Measurements from ENCODE around the gene PRDM15. TPM values are rescaled to one million over a fixed set of nuclear protein-coding genes. Genes with fewer than 3 reads are reported as not detected.

The PRDM15 gene
- total RNA-seq, 6 experiments from 2014 or later = 3.4 to 4.9 (median 4.0) TPM

DNA sequence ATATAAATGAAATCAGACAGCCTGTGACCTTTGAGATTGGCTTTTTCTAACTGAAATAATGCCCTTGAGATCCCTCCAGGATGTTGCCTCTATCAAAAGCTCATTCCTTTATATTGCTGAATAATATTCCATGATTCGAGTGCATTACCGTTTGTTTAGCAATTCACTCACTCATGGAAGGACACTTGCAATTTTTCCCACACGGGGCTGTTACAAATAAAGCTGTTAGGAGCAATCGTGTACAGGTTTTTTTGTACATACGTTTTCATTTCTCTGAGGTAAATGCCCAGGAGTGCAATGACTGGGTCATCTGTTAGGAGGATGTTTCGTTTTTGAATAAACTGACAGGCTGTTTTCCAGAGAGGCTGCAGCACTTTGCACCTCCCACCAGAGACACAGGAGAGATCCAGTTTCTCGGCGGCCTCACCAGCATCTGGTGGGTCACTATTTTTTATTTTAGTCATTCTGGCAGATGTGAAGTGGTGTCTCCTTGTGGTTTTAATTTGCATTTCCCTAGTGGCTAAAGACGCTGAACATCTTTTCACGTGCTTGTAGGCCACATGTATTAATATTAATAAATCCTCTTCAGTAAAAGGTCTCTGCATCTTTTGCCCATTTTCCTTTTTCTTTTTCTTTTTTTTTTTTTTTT, 11.0 kb downstream of the PRDM15 start:
- TF ChIP-seq, protein P1, sequence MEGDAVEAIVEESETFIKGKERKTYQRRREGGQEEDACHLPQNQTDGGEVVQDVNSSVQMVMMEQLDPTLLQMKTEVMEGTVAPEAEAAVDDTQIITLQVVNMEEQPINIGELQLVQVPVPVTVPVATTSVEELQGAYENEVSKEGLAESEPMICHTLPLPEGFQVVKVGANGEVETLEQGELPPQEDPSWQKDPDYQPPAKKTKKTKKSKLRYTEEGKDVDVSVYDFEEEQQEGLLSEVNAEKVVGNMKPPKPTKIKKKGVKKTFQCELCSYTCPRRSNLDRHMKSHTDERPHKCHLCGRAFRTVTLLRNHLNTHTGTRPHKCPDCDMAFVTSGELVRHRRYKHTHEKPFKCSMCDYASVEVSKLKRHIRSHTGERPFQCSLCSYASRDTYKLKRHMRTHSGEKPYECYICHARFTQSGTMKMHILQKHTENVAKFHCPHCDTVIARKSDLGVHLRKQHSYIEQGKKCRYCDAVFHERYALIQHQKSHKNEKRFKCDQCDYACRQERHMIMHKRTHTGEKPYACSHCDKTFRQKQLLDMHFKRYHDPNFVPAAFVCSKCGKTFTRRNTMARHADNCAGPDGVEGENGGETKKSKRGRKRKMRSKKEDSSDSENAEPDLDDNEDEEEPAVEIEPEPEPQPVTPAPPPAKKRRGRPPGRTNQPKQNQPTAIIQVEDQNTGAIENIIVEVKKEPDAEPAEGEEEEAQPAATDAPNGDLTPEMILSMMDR (IDR thresholded peaks at IDR 0.05) = peak; percentile 29

DNA sequence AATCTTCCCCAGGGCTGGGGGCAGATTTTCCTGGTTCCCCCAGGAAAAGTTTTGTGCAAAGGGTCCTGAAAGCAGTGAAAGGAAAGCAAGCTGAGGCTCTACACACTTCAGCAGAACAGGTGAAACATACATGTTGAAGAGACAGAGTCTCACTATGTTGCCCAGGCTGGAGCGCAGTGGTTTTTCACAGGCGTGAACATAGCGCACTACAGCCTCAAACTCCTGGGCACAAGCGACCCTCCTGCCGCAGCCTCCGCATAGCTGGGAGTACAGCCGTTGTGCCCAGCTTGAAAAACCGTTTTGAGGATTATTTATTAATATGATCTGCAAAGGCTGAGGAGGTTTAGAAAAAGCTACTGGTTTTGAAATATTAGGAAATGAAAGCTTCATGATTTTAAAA, 11.8 kb downstream of the PRDM15 start:
- Mint-ChIP-seq H3K4me1 (ENCODE audit: low read depth) (peaks cover 30% of the 10 kb centered on the region), H3K27ac (no peak overlapping the region), H3K27me3 (ENCODE audit: insufficient read depth) (no peaks in the 10 kb centered on the region), H3K9me3 (no peaks in the 10 kb centered on the region), H3K4me3 (no peak overlapping the region), H3K36me3 (ENCODE audit: low read depth) (no peaks in the 10 kb centered on the region)
- DNase-seq = no peak
- TF ChIP-seq, protein P1 (IDR thresholded peaks at IDR 0.05) = no peak

More for the DNA sequence above, 11.0 kb downstream of the PRDM15 start:
- peaks cover 22% of the 10 kb centered on the region for H3K4me1 Mint-ChIP-seq (ENCODE audit: low read depth)
- H3K9me3 Mint-ChIP-seq = no peaks in the 10 kb centered on the region
- peak; percentile 22 for DNase-seq
- H3K4me3 Mint-ChIP-seq = peak overlapping the region; percentile 47
- no peaks in the 10 kb centered on the region for H3K36me3 Mint-ChIP-seq (ENCODE audit: low read depth)
- no peak overlapping the region; the same call in 1 of the 2 replicates for H3K27ac Mint-ChIP-seq
- no peaks in the 10 kb centered on the region for H3K27me3 Mint-ChIP-seq (ENCODE audit: insufficient read depth)

DNA sequence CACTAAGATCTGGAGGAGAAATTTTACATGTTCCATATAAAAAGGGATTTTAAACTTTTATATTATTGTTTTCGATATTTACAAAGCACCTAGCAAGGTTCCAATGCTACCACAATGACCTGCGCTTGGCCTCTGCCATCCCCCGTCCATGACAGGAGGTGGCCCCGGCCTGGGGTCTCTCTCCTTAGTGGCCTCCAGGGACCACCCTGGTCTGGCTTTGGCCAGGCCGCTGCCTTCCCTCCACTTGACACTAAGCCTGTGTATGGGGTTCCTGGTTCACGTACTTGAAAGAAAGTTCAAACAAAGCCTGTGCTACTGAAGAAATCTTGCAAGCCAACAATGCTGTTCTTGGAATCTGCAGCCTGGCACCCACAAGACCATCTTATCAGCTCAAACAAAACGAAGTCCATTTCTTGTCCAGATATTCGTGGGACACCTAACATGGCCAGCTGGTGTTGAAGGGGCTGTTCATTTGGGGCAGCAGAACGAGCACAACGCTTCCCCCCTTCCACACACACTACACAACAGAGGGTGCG, 12.8 kb downstream of the PRDM15 start:
- TF ChIP-seq, protein P1 (IDR thresholded peaks at IDR 0.05) = no peak
- no peak overlapping the region for H3K27ac Mint-ChIP-seq
- no peak overlapping the region for H3K4me3 Mint-ChIP-seq
- peaks cover 30% of the 10 kb centered on the region for H3K4me1 Mint-ChIP-seq (ENCODE audit: low read depth)
- H3K9me3 Mint-ChIP-seq = no peaks in the 10 kb centered on the region
- H3K27me3 Mint-ChIP-seq (ENCODE audit: insufficient read depth) = peaks cover 1% of the 10 kb centered on the region; the same call in 1 of the 2 replicates
- DNase-seq = no peak
- no peaks in the 10 kb centered on the region for H3K36me3 Mint-ChIP-seq (ENCODE audit: low read depth)

DNA sequence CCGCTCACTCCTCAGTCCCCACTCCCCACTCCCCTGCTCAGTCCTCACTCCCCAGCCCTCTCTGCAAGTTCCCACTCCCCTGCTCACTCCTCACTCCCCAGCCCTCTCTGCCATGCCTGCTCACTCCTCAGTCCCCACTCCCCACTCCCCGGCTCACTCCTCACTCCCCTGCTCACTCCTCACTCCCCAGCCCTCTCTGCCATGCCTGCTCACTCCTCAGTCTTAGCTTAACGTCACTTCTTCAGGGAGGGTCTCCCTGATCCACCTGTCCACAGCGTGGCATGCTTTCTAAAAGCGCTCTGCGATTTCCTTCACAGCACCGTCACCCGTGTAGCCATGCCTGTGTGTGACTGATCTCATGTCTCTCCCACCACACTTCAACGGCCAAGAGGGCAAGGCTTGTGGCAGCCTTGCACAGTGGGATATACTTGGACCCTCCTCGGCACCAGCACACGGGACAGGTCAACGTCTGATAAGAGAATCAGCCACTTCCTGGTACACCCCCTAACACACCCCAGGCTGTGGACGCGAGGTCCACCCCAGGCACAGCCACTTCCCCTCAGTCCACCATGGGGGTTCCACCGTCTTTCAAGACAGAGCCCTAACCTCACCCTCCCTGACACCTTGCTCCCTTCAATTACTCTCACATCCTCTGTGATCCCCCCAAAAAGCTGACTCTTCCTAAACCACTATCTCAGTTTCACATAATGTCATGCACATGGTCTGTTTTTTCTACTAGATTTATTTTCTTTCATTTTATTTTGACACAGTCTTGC, 14.0 kb downstream of the PRDM15 start:
- H3K36me3 Mint-ChIP-seq (ENCODE audit: low read depth) = no peaks in the 10 kb centered on the region
- no peak overlapping the region for H3K4me3 Mint-ChIP-seq
- peaks cover 30% of the 10 kb centered on the region for H3K4me1 Mint-ChIP-seq (ENCODE audit: low read depth)
- H3K27ac Mint-ChIP-seq = no peak overlapping the region
- TF ChIP-seq, protein P1 (IDR thresholded peaks at IDR 0.05) = no peak
- no peaks in the 10 kb centered on the region for H3K9me3 Mint-ChIP-seq
- no peak for DNase-seq
- H3K27me3 Mint-ChIP-seq (ENCODE audit: insufficient read depth) = peaks cover 1% of the 10 kb centered on the region; the same call in 1 of the 2 replicates

DNA sequence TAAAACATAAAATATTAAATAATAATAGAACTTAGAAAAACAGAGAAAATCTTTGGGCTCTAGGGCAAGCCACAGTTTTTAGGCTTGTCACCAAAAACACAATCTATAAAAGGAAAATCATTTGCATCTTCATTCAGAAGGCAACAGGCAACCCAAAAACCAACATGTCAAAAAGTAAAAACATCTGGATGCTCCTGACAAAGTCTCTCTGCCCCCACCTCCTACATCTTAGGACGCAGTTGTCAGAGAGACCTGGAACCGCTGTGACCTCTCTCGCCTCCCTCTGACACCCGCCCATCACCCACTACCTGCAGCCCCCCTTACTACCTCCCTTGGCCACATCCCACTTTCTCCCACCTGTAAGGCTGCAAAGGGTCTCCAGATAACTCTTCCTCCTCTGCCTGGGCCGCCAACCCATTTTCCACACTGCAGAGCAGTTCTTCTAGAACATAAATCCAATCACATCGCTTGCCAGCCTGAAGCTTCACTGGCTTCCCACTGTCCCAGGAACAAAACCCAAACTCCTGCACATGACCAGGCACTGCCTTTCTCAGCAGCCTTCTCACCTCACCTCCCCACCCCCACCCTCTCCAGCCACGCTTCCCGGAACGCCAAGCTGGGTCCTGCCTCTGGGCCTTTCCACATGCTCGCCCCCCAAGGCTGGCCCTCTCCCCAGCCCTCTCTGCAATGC, 14.7 kb downstream of the PRDM15 start:
- TF ChIP-seq, protein P1 (IDR thresholded peaks at IDR 0.05) = no peak
- Mint-ChIP-seq H3K27me3 (ENCODE audit: insufficient read depth) (peaks cover 1% of the 10 kb centered on the region; the same call in 1 of the 2 replicates), H3K4me1 (ENCODE audit: low read depth) (peaks cover 30% of the 10 kb centered on the region), H3K27ac (no peak overlapping the region), H3K9me3 (no peaks in the 10 kb centered on the region), H3K36me3 (ENCODE audit: low read depth) (no peaks in the 10 kb centered on the region), H3K4me3 (no peak overlapping the region)
- DNase-seq = no peak

Measured in HFFc6 (cell line).